ENCODE measurements around the gene CLIC6. TPM values are rescaled to one million over a fixed set of nuclear protein-coding genes. Genes with fewer than 3 reads are reported as not detected.

Gene CLIC6
- under 0.01 TPM in 1 of 2 replicates, not detected in the other for total RNA-seq

DNA sequence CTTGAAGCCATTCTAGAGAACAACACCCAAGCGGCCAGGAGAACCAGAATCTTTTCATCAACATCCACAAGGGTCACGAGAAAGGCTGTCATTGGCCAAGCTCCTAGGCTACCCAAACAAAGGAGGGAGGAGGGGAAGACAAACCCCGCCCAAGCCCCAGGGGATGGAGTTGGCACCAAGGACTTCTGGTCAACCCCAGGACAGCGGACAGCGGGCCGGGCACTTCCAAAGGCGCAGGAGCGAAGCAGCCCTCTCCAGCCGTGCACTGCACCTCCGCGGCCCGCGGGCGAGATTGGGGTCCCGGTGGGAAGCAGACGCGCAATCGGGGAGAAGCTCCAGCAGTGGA is at the start of gene CLIC6:
TSS of gene CLIC6 (plus strand) at position 192 of the 346 bp plus-strand sequence. CDS start 395 bp downstream, outside the sequence.

Other genes with a start within 250 kb of the CLIC6 start
- not detected in 2 replicates for gene SMIM34, start 245.0 kb upstream of the CLIC6 start, total RNA-seq
- 0.10 TPM in 1 of 2 replicates, not detected in the other for gene KCNE1, start 156.8 kb upstream of the CLIC6 start, total RNA-seq
- 18.9 and 22.7 TPM in 2 replicates for gene RCAN1, start 53.9 kb upstream of the CLIC6 start, total RNA-seq